ENCODE results near the gene DPEP2. TPM values are rescaled to one million over a fixed set of nuclear protein-coding genes. Genes with fewer than 3 reads are reported as not detected.
A peak's percentile ranks its signal among the peaks of the same experiment; 100 is the strongest.

The DPEP2 gene
- total and polyA plus RNA-seq, 2 of the 13 experiments (the other 11 are each of a cell fraction or from before 2014, with no cell fraction given), result 0.18 TPM; not detected in 1

DNA sequence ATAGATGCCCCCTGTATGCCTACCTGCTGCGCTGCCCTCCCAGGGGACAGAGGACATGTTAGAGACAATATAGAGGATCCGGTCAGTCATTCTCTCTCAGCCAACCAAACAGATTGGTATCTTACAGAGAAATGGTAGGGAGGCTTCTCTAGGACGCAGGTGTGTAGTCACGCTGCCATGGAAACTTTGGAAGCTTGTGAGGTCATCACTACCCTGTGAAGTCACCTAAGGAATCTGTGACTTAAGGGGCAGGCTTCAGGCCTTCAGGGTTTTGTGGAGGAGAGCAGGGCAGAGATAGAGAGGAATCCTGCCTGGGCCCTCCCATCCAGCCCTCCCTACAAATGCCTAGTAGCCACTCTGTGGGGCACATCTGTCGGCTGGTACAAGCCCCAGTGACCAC lies 16.4 kb upstream of the DPEP2 start, which contains the start of gene DPEP2NB:
Gene DPEP2NB, minus strand, starts transcription at position 231 of the 400 bp plus-strand sequence. Its CDS starts 141 bp downstream, at position 90.
- H3K4me3 ChIP-seq (replicated peaks in 1 of 3; ENCODE audit: insufficient read depth in 1 of 3, low read depth in 2 of 3, low read length in 3 of 3), result no peak within 1 kb of the TSS; a peak in 1 of 6 replicates
- H3K79me2 ChIP-seq (ENCODE audit: insufficient read depth, low read length), result no peaks in the 10 kb centered on the region
- DNase-seq (ENCODE audit: low spot score) (no peak), FAIRE-seq (no peak), ATAC-seq (peak; percentile 27; the same call in 2 of the 3 replicates)
- no peaks in the 10 kb centered on the region for H3K9me3 ChIP-seq (ENCODE audit: low read length)
- peak within 1 kb of the TSS; percentile 16 for H2AFZ ChIP-seq (ENCODE audit: low read length)
- POLR2A ChIA-PET, result no interaction called here
- peaks cover 14% of the 10 kb centered on the region for H3K4me1 ChIP-seq (ENCODE audit: insufficient read depth, low read length)
- CTCF ChIA-PET (ENCODE audit: low intra/inter-chr PET ratio, low total read pairs), result no interaction called here
- intact Hi-C loops (cut with micrococcal nuclease; ENCODE audit: unreplicated experiment) (no loop called here), in situ Hi-C loops (cut with HindIII; ENCODE audit: extremely low pct_ligation_motif_present, low pct_unique_long_range_greater_than_20kb) (no loop called here)
- H3K36me3 ChIP-seq (replicated peaks in 1 of 2; ENCODE audit: control insufficient read depth in 1 of 2, insufficient read depth in 2 of 2, low read length in 2 of 2), result no peaks in the 10 kb centered on the region
- WGBS (ENCODE audit: low lambda C conversion rate), result 64% methylated on average over 5 of the region's 5 CpGs
- BruUV-seq (replicated peaks), result no TSS peak
- H4K20me1 ChIP-seq (ENCODE audit: insufficient read depth, low read length), result no peaks in the 10 kb centered on the region
- TF ChIP-seq POGK (CRISPR knock-in tag; conservative IDR thresholded peaks at IDR 0.05), result no peak
- TF ChIP-seq ZNF101 (CRISPR knock-in tag; IDR thresholded peaks at IDR 0.05; ENCODE audit: borderline replicate concordance, low read depth), result no peak
- no peak for TF ChIP-seq FOXK2 (IDR thresholded peaks at IDR 0.05)
- no peak for TF ChIP-seq ZNF891 (CRISPR knock-in tag; IDR thresholded peaks at IDR 0.05)
- TF ChIP-seq ZNF510 (CRISPR knock-in tag; IDR thresholded peaks at IDR 0.05; ENCODE audit: low read depth), result no peak
- TF ChIP-seq ATF1 (CRISPR knock-in tag; IDR thresholded peaks at IDR 0.05), result no peak
- no peak for TF ChIP-seq ZNF749 (CRISPR knock-in tag; IDR thresholded peaks at IDR 0.05; ENCODE audit: borderline replicate concordance)
- TF ChIP-seq ZFP90 (CRISPR knock-in tag; IDR thresholded peaks at IDR 0.05; ENCODE audit: borderline replicate concordance), result no peak
- no peak for TF ChIP-seq SUZ12 (IDR thresholded peaks at IDR 0.05; ENCODE audit: low read depth, low read length)
- no peak for TF ChIP-seq CCDC6 (CRISPR knock-in tag; IDR thresholded peaks at IDR 0.05)
- TF ChIP-seq ZNF136 (CRISPR knock-in tag; IDR thresholded peaks at IDR 0.05; ENCODE audit: low read depth), result no peak
- peak; percentile 60; the same call in 1 of the 2 replicates for TF ChIP-seq ZBTB21 (CRISPR knock-in tag; IDR thresholded peaks at IDR 0.05)
- TF ChIP-seq CREB1 (IDR thresholded peaks at IDR 0.05), result peak; percentile 30; the same call in 1 of the 2 replicates
- no peak for TF ChIP-seq CREB1 (CRISPR knock-in tag; IDR thresholded peaks at IDR 0.05)
- H3K9ac ChIP-seq (ENCODE audit: insufficient read depth, low read depth, low read length), result no peak within 1 kb of the TSS
- peak within 1 kb of the TSS; percentile 46; the same call in 1 of the 2 replicates for H3K4me2 ChIP-seq (ENCODE audit: low read depth, low read length)
- H3K27me3 ChIP-seq (ENCODE audit: control insufficient read depth in 1 of 2, insufficient read depth in 2 of 2, low read length in 2 of 2), result peaks cover 0 to 14% of the 10 kb centered on the region in 2 experiments; a peak in 3 of 5 replicates
- H3K27ac ChIP-seq (ENCODE audit: extremely low read length, insufficient read depth, low read length), result no peak within 1 kb of the TSS

Data from HepG2 (cell line).